Spleen (tissue), 7 donors: Measurements from ENCODE around the gene NRG3.

Experiments
- CTCF ChIP-seq, 11 experiments: fragments of 200-600 bp in 7 of 11; fragments of 450-650 bp in 4 of 11; sonication (generic) in 4 of 11; IDR thresholded peaks in 8 of 11; conservative IDR thresholded peaks in 3 of 11; 1 replicate in 7 of 11; 2 replicates in 4 of 11; pipeline versions ENCODE4 v1.4.0 to v1.8.0; 2016 to 2021; ENCODE audit warnings: antibody characterized with exemption in 11 of 11, inconsistent platforms in 4 of 11, mild to moderate bottlenecking in 1 of 11
- POLR2A ChIP-seq, 3 donors: fragments of 450-650 bp; IDR thresholded peaks; one replicate each; pipeline ENCODE4 v1.5.1; 2017; ENCODE audit warnings: antibody characterized with exemption in 3 of 3, mild to moderate bottlenecking in 1 of 3
- POLR2AphosphoS5 ChIP-seq, 3 donors: sonication (generic); formaldehyde crosslinking; IDR thresholded peaks; one replicate each; pipeline ENCODE4 v1.5.1; 2017; ENCODE audit warnings: antibody characterized with exemption in 3 of 3
- donor health status: DM: no; HTN: no; CAD: no; lungs with moderate emphysema.
- donor health status: DM: no; HTN: no; CAD: no.
- donor health status: DM: no; HTN: no; CAD: no.

GRCh38 chr10:82331716-82332115 lies 456.7 kb downstream of the NRG3 start:
- TF ChIP-seq POLR2A (IDR thresholded peaks at IDR 0.05), result no peak
- no peak for TF ChIP-seq CTCF (IDR thresholded peaks at IDR 0.05 in 8 of 11, conservative IDR thresholded peaks at IDR 0.05 in 3 of 11)
- TF ChIP-seq POLR2AphosphoS5 (IDR thresholded peaks at IDR 0.05), result no peak
